Activated CD8-positive, alpha-beta memory T cell treated with anti-CD3 and anti-CD28 coated beads, Interleukin-2, amount 50 U/mL, for 1 hour (primary cell): ENCODE results near the gene QARS1.

Experiments used
- DNase-seq: peaks from one replicate; pipeline ENCODE4 v3.0.0-alpha.2; 2020; ENCODE audit errors: extremely low read depth

The QARS1 gene

GRCh38 chr3:49120438-49121131, 16.0 kb upstream of the QARS1 start, which contains the start of gene USP19:
Gene USP19 (minus strand): TSS chr3:49120823. CDS start chr3:49119145, 1,678 bp downstream.
- peak; percentile 77 for DNase-seq

GRCh38 chr3:49120096-49120437, 15.5 kb upstream of the QARS1 start:
- DNase-seq, result no peak

GRCh38 chr3:49119439-49119838, 14.9 kb upstream of the QARS1 start:
- DNase-seq, result no peak

DNA sequence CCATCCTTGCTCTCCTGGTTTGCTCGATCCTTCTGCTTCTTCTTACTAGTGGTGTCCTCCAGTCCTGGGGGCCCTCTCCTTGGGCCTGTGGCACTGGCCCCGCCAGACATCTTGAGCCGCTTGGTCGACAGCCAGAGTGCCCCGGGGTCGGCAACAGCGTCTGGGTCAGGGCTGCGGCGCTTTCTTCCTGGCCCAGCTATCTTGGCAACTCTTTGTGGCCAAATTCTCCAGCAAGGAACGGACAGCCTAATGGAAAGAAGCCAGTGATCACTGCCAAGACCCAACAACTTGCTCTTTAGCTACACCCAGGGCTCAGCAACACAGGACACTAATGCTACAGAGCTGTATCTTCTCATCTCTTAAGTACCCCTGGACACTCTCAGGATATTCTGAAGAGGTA, 14.5 kb upstream of the QARS1 start:
- DNase-seq, result no peak

DNA sequence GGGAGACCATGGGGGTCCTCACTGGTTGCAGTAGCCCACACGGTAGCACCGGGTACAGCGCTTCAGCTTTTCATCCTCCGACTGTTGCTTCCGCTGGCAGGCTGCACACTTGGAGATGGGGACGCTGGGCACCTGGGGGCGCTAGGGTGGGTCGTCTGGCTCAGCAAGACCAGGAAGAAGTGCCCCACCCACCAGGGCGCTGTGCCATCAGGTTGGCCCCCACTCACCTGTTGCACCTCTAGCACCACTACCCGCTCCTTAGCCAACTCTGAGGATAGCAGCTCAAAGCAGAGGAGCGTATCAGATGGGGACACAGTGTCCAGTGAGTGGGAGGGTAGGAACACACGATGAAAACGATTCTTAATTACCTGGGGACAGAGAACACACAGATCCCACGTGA, 7.7 kb upstream of the QARS1 start:
- DNase-seq, result no peak

- no peak for DNase-seq
These were observed 6.8 kb upstream of the QARS1 start for GRCh38 chr3:49111347-49111746.

GRCh38 chr3:49110780-49111179, 6.2 kb upstream of the QARS1 start:
- no peak for DNase-seq

- DNase-seq, result no peak
These were observed 3.8 kb upstream of the QARS1 start for GRCh38 chr3:49108346-49108745.

DNA sequence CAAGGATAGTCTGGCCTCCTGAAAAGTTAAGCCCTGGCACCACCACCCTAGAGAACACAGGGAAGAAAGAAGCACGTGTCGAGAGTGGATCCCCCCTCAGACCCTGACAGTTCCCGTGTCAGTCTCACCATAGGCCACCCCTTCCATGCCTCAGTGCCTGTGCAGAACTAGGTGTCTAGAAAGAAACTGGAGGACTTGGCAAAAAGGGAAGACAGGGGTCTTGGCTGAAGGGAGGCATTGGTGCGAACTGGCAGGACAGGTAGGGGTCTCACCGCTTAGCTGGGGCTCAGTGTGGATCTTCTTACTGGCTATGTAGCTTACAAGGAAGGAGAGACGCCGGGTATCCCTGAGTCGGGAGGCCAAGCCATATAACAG, 518 bp downstream of the QARS1 start:
- DNase-seq, result no peak

DNA sequence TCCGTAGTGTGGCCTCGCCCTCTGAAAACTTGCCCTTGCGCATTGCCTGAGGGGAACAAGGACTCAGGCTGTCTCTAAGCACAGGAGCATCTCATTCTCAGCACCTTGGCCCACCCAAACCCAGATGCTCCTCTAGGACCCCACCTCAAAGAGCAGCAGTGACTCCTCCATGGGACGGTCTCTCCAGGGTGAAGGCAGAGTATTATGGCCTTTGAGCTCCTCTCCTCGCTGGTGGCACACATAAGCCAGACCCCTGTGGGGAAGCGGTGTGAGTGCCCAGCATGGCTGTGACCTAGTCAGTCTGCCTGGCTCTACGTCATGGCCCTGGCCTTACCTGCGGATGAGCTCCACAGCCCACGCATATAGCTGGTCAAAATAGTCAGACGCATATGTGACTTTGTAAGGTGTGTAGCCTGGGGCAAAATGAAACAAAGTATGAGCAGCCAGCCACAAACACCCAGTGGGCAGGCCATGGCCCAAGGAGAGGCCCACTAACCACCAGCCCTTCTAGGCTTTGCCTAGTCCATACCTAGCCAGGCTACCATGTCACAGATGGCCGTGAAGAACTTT, 4.4 kb downstream of the QARS1 start:
- no peak for DNase-seq

- no peak for DNase-seq
These were observed 5.5 kb downstream of the QARS1 start for GRCh38 chr3:49098910-49099630.

GRCh38 chr3:49098429-49098828, 6.1 kb downstream of the QARS1 start:
- no peak for DNase-seq

DNA sequence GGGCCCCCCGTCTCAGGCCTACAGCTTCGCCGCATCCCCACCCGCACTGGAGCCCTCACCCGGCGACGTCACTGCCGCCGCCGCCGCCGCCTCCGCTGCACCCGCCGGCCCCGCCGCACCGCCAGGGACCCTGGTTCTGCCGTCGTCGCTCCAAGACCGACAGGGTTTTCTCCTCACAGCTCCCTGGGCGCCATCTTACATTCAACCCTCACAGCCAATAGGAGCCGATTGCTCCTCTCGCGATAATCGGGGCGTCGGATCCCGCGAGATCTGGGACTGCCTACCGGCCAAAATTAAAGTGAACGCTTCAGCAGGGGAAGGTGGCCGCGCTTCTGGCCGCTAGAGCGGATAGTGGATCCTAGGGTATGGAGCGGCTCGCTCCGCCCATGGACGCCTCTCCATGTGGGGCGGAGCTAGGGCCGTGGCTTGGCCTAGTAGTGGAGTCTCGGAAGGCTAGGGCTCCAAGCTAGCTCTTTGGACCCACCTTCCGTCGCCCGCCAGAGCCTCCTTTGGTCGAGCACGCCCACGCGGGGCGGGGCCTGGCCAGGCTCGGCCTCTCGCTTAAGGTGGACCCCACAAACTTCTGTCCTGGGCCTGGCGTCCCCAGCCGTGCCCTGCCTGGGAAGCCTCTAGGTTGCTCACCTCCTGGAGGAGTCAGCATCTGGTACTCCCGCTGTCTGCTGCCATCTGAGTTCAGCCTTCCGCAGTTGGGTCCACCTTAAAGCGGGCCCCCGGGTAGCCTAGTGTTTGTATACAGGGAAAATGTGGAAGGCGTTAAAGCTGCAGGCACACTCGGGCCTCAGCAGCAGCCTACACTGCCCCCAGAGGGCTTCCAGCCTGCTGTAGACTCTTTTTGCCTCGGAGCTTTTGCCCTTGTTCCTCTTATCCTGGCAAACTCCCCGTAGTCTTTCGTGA, 10.4 kb downstream of the QARS1 start, which contains the start of gene QRICH1:
Gene QRICH1, minus strand, starts transcription at position 219 of the 915 bp plus-strand sequence. CDS start 17,054 bp downstream, outside the sequence.
- DNase-seq, result peak; percentile 93

- peak; percentile 24 for DNase-seq
These were observed 11.4 kb downstream of the QARS1 start for GRCh38 chr3:49092938-49093852.

GRCh38 chr3:49081429-49081828, 23.1 kb downstream of the QARS1 start:
- no peak for DNase-seq

GRCh38 chr3:49079270-49079669, 25.3 kb downstream of the QARS1 start:
- no peak for DNase-seq

DNA sequence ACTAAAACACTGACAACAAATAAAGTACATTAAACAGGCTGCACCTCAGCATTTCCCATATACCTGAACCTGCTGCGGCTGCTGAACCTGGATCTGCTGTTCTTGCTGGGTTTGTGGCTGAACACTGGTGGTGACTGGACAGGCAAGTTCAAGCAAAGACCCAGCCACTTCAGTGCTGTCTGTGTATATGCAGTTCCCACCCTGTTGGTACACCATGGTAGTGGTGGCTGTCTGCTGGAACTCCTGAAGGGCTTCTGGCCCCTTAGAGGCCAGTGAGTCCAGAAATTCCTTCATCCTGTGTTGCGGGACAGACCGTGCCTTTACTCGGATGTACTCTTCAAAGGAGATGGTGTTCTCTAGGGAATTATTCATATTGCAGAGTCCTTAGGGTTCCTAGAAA, 27.9 kb downstream of the QARS1 start:
- no peak for DNase-seq

DNA sequence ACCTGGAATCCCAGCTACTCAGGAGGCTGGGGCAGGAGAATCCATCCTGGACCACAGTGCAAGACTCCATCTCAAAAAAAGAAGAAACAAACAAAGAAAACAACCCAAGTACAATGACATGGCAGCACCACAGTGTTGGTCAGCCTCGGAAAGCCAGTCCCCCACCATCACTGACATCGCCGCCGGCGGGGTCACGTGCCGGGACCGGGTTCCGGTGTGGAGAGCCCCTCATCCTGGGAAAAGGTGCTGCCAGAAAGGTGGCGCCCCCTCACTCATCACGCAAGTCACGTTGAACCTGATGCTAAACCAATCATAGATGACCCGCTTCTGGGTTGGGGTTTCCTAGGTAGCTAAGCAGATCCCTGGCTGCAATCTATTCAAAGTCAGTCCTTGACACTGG, 28.4 kb downstream of the QARS1 start:
- DNase-seq, result no peak

DNA sequence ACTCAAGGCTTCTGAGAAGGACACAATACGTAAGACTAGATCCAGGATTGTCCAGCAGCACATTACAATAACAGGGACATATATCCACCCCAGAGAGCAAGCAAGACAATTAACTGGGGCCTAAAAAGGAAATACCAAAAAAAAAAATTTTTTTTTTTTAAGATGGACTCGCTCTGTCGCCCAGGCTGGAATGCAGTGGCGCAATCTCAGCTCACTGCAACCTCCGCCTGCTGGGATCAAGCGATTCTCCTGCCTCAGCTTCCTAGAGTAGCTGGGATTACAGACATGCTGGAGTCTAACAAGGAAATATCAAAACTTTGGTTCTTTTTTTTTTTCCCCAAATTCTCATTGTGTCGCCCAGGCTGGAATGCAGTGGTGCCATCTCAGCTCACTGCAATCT, 46.5 kb downstream of the QARS1 start:
- DNase-seq, result no peak

GRCh38 chr3:49057268-49057667, 47.3 kb downstream of the QARS1 start:
- DNase-seq, result no peak

GRCh38 chr3:49054344-49054862, 50.2 kb downstream of the QARS1 start:
- DNase-seq, result no peak
